ENCODE measurements around the gene SF3B1.

Gene SF3B1

GRCh38 chr2:197405582-197405981, 29.2 kb downstream of the SF3B1 start:
- Histone ChIP-seq H3K4me3 (ENCODE audit: low read depth, low read length) (no peak overlapping the region), H3K36me3 (ENCODE audit: control insufficient read depth in 2 of 2, insufficient read depth in 1 of 2, low read length in 2 of 2) (peaks cover 89 to 97% of the 10 kb centered on the region in 2 experiments), H3K27ac (ENCODE audit: extremely low read depth, low read depth, low read length) (no peak overlapping the region), H3K9me3 (ENCODE audit: control insufficient read depth, insufficient read depth, low read depth, low read length) (no peaks in the 10 kb centered on the region), H3K4me1 (ENCODE audit: control insufficient read depth, insufficient read depth, low read length) (no peaks in the 10 kb centered on the region)
- CTCF ChIA-PET = no interaction called here
- TF ChIP-seq MYNN (tag by site-specific recombination; IDR thresholded peaks at IDR 0.05; ENCODE audit: borderline replicate concordance) (no peak), ZNF404 (tag by site-specific recombination; IDR thresholded peaks at IDR 0.05) (no peak), ZSCAN5A (tag by site-specific recombination; IDR thresholded peaks at IDR 0.05) (no peak), GFI1B (tag by site-specific recombination; IDR thresholded peaks at IDR 0.05) (no peak), ZNF24 (tag by site-specific recombination; IDR thresholded peaks at IDR 0.05) (no peak), ZNF600 (tag by site-specific recombination; IDR thresholded peaks at IDR 0.05) (no peak), CTCF (tag by site-specific recombination; IDR thresholded peaks at IDR 0.05) (no peak), ZNF132 (tag by site-specific recombination; IDR thresholded peaks at IDR 0.05; ENCODE audit: borderline replicate concordance) (no peak), ZNF658 (tag by site-specific recombination; IDR thresholded peaks at IDR 0.05) (no peak), ZEB2 (tag by site-specific recombination; IDR thresholded peaks at IDR 0.05) (no peak), ZNF324 (tag by site-specific recombination; IDR thresholded peaks at IDR 0.05) (no peak), ZNF792 (tag by site-specific recombination; IDR thresholded peaks at IDR 0.05) (no peak), ZBTB1 (tag by site-specific recombination; IDR thresholded peaks at IDR 0.05) (no peak)
- POLR2A ChIA-PET = no interaction called here

GRCh38 chr2:197399887-197400540, 34.8 kb downstream of the SF3B1 start:
- Histone ChIP-seq H3K4me1 (ENCODE audit: control insufficient read depth, insufficient read depth, low read length) (no peaks in the 10 kb centered on the region), H3K9me3 (ENCODE audit: control insufficient read depth, insufficient read depth, low read depth, low read length) (no peaks in the 10 kb centered on the region), H3K27ac (ENCODE audit: extremely low read depth, low read depth, low read length) (no peak overlapping the region), H3K4me3 (ENCODE audit: low read depth, low read length) (no peak overlapping the region), H3K36me3 (ENCODE audit: control insufficient read depth in 2 of 2, insufficient read depth in 1 of 2, low read length in 2 of 2) (peaks cover 87 to 98% of the 10 kb centered on the region in 2 experiments)
- ChIA-PET CTCF (interaction anchor here (0.9 kb wide), 1 partner anchor 286 kb away, joined by 3 read pairs; no protein-coding TSS in a partner anchor), POLR2A (no interaction called here)
- no peak for TF ChIP-seq ZNF211 (tag by site-specific recombination; IDR thresholded peaks at IDR 0.05; ENCODE audit: low read depth)
- no peak for TF ChIP-seq ZNF626 (tag by site-specific recombination; IDR thresholded peaks at IDR 0.05)
- TF ChIP-seq ZNF423 (tag by site-specific recombination; IDR thresholded peaks at IDR 0.05) = no peak
- no peak for TF ChIP-seq YY2 (tag by site-specific recombination; IDR thresholded peaks at IDR 0.05)

- ChIA-PET POLR2A (no interaction called here), CTCF (interaction anchor here (0.6 to 1.2 kb wide), 4 partner anchors 10 to 200 kb away, joined by 4 to 5 read pairs (median 5); no protein-coding TSS in a partner anchor)
- H3K27ac ChIP-seq (ENCODE audit: extremely low read depth, low read depth, low read length) = no peak overlapping the region
- TF ChIP-seq ZNF488 (tag by site-specific recombination; IDR thresholded peaks at IDR 0.05) (no peak), ZBTB17 (tag by site-specific recombination; IDR thresholded peaks at IDR 0.05) (no peak), ZNF202 (tag by site-specific recombination; IDR thresholded peaks at IDR 0.05; ENCODE audit: borderline replicate concordance) (no peak), WT1 (tag by site-specific recombination; IDR thresholded peaks at IDR 0.05) (no peak), ZEB2 (tag by site-specific recombination; IDR thresholded peaks at IDR 0.05) (no peak), ZNF24 (tag by site-specific recombination; IDR thresholded peaks at IDR 0.05) (no peak), GLI4 (tag by site-specific recombination; IDR thresholded peaks at IDR 0.05) (no peak), TCF7L2 (IDR thresholded peaks at IDR 0.05; ENCODE audit: borderline replicate concordance, low read depth, low read length) (no peak), ZBTB49 (tag by site-specific recombination; IDR thresholded peaks at IDR 0.05; ENCODE audit: low read depth) (no peak), ZBTB8A (tag by site-specific recombination; IDR thresholded peaks at IDR 0.05) (no peak)
- H3K4me1 ChIP-seq (ENCODE audit: control insufficient read depth, insufficient read depth, low read length) = no peaks in the 10 kb centered on the region
- no peaks in the 10 kb centered on the region for H3K9me3 ChIP-seq (ENCODE audit: control insufficient read depth, insufficient read depth, low read depth, low read length)
- no peak overlapping the region for H3K4me3 ChIP-seq (ENCODE audit: low read depth, low read length)
- H3K36me3 ChIP-seq (ENCODE audit: control insufficient read depth in 2 of 2, insufficient read depth in 1 of 2, low read length in 2 of 2) = peaks cover 87 to 99% of the 10 kb centered on the region in 2 experiments
Measured at GRCh38 chr2:197398913-197399312, 35.9 kb downstream of the SF3B1 start.
